HEK293 (cell line): ENCODE data around the gene FFAR2.

Source experiments
- CTCF ChIA-PET: fragments of 350-600 bp; formaldehyde crosslinking; extraction: SDS; loops from one replicate; lab custom pipeline; 2021; ENCODE audit warnings: antibody characterized with exemption; lab: Yijun Ruan, JAX
- POLR2A ChIA-PET: fragments of 300-600 bp; formaldehyde crosslinking; extraction: SDS; loops from one replicate; lab custom pipeline; 2020; ENCODE audit warnings: antibody characterized with exemption, inconsistent platforms; lab: Yijun Ruan, JAX
- H3K27ac ChIP-seq: fragments of 200-500 bp; sonication (Bioruptor generic); 2 replicates; pipeline ENCODE4 v1.5.1; 2014; ENCODE audit warnings: low read depth, low read length, control low read depth, inconsistent platforms; ENCODE audit errors: extremely low read depth
- H3K36me3 ChIP-seq, 2 experiments: fragments of 200-500 bp in 1 of 2; sonication (Bioruptor generic) in 1 of 2; 1 replicate in 1 of 2; 2 replicates in 1 of 2; pipeline ENCODE4 v1.5.1; 2014 to 2017; ENCODE audit warnings: inconsistent platforms in 2 of 2, low read length in 2 of 2; ENCODE audit not compliant: control insufficient read depth in 2 of 2, insufficient read depth in 1 of 2
- H3K4me1 ChIP-seq: fragments of 200-500 bp; sonication (Bioruptor generic); 2 replicates; pipeline ENCODE4 v1.5.1; 2014; ENCODE audit warnings: mild to moderate bottlenecking, low read length, inconsistent platforms; ENCODE audit not compliant: control insufficient read depth, insufficient read depth
- H3K4me3 ChIP-seq: 2 replicates; pipeline ENCODE4 v1.5.1; 2011; ENCODE audit warnings: low read depth, mild to moderate bottlenecking, control low read depth, low read length, moderate library complexity
- H3K9me3 ChIP-seq: fragments of 200-500 bp; sonication (Bioruptor generic); 2 replicates; pipeline ENCODE4 v1.5.1; 2014; ENCODE audit warnings: low read depth, low read length, inconsistent platforms; ENCODE audit not compliant: control insufficient read depth, insufficient read depth
- BCL11B ChIP-seq: fragments of 450-650 bp; formaldehyde crosslinking; IDR thresholded peaks from 2 replicates; pipeline ENCODE4 v1.5.1; 2016; ENCODE audit warnings: low read depth, missing biosample characterization, missing genetic modification characterization
- GFI1B ChIP-seq: fragments of 450-650 bp; formaldehyde crosslinking; IDR thresholded peaks from 2 replicates; pipeline ENCODE4 v1.5.1; 2016; ENCODE audit warnings: missing biosample characterization, missing genetic modification characterization
- KLF7 ChIP-seq: fragments of 450-650 bp; formaldehyde crosslinking; IDR thresholded peaks from 2 replicates; pipeline ENCODE4 v1.5.1; 2016; ENCODE audit warnings: missing biosample characterization, missing genetic modification characterization, borderline replicate concordance
- KLF8 ChIP-seq: fragments of 450-650 bp; formaldehyde crosslinking; IDR thresholded peaks from 2 replicates; pipeline ENCODE4 v1.5.1; 2016; ENCODE audit warnings: missing biosample characterization, missing genetic modification characterization
- MYNN ChIP-seq: fragments of 450-650 bp; formaldehyde crosslinking; IDR thresholded peaks from 2 replicates; pipeline ENCODE4 v1.5.1; 2016; ENCODE audit warnings: missing biosample characterization, missing genetic modification characterization, borderline replicate concordance
- WT1 ChIP-seq: fragments of 450-650 bp; formaldehyde crosslinking; IDR thresholded peaks from 2 replicates; pipeline ENCODE4 v1.5.1; 2016; ENCODE audit warnings: missing biosample characterization, missing genetic modification characterization
- YY2 ChIP-seq: fragments of 450-650 bp; formaldehyde crosslinking; IDR thresholded peaks from 2 replicates; pipeline ENCODE4 v1.5.1; 2016; ENCODE audit warnings: missing biosample characterization, missing genetic modification characterization
- ZBTB1 ChIP-seq: fragments of 450-650 bp; formaldehyde crosslinking; IDR thresholded peaks from 2 replicates; pipeline ENCODE4 v1.5.1; 2016; ENCODE audit warnings: missing biosample characterization, missing genetic modification characterization
- ZBTB8A ChIP-seq: fragments of 450-650 bp; formaldehyde crosslinking; IDR thresholded peaks from 2 replicates; pipeline ENCODE4 v1.5.1; 2016; ENCODE audit warnings: missing biosample characterization, missing genetic modification characterization
- ZFHX2 ChIP-seq: fragments of 450-650 bp; formaldehyde crosslinking; conservative IDR thresholded peaks from 2 replicates; pipeline ENCODE4 v1.5.1; 2016; ENCODE audit warnings: missing biosample characterization, missing genetic modification characterization
- ZFP41 ChIP-seq: fragments of 450-650 bp; formaldehyde crosslinking; IDR thresholded peaks from 2 replicates; pipeline ENCODE4 v1.5.1; 2016; ENCODE audit warnings: missing biosample characterization, missing genetic modification characterization, borderline replicate concordance
- ZNF155 ChIP-seq: fragments of 450-650 bp; formaldehyde crosslinking; IDR thresholded peaks from 2 replicates; pipeline ENCODE4 v1.5.1; 2016; ENCODE audit warnings: missing biosample characterization, missing genetic modification characterization
- ZNF2 ChIP-seq: fragments of 450-650 bp; formaldehyde crosslinking; IDR thresholded peaks from 2 replicates; pipeline ENCODE4 v1.5.1; 2016; ENCODE audit warnings: missing biosample characterization, missing genetic modification characterization
- ZNF24 ChIP-seq: fragments of 450-650 bp; formaldehyde crosslinking; IDR thresholded peaks from 2 replicates; pipeline ENCODE4 v1.5.1; 2016; ENCODE audit warnings: missing biosample characterization, missing genetic modification characterization
- ZNF391 ChIP-seq: fragments of 450-650 bp; formaldehyde crosslinking; IDR thresholded peaks from 2 replicates; pipeline ENCODE4 v1.5.1; 2016; ENCODE audit warnings: low read depth, missing biosample characterization, missing genetic modification characterization, borderline replicate concordance
- ZNF544 ChIP-seq: fragments of 450-650 bp; formaldehyde crosslinking; IDR thresholded peaks from 2 replicates; pipeline ENCODE4 v1.5.0; 2017; ENCODE audit warnings: missing biosample characterization, missing genetic modification characterization
- ZNF664 ChIP-seq: fragments of 450-650 bp; formaldehyde crosslinking; IDR thresholded peaks from 2 replicates; pipeline ENCODE4 v1.5.1; 2016; ENCODE audit warnings: missing biosample characterization, missing genetic modification characterization
- ZNF777 ChIP-seq: fragments of 450-650 bp; formaldehyde crosslinking; IDR thresholded peaks from 2 replicates; pipeline ENCODE4 v1.5.1; 2017; ENCODE audit warnings: missing biosample characterization, missing genetic modification characterization, borderline replicate concordance
- TF ChIP-seq, protein P1 (sequence below): fragments of 450-650 bp; formaldehyde crosslinking; IDR thresholded peaks from 2 replicates; pipeline ENCODE4 v1.5.1; 2016; ENCODE audit warnings: missing biosample characterization, missing genetic modification characterization
- TF ChIP-seq, protein P2 (sequence below): fragments of 450-650 bp; formaldehyde crosslinking; conservative IDR thresholded peaks from 2 replicates; pipeline ENCODE4 v1.5.1; 2016; ENCODE audit warnings: low read depth, missing biosample characterization, missing genetic modification characterization
- TF ChIP-seq, protein P3 (sequence below): IDR thresholded peaks from 2 replicates; pipeline ENCODE4 v1.6.1; 2011; ENCODE audit warnings: mild to moderate bottlenecking, low read depth, low read length, borderline replicate concordance
- TF ChIP-seq, protein P4 (sequence below): fragments of 450-650 bp; formaldehyde crosslinking; IDR thresholded peaks from 2 replicates; pipeline ENCODE4 v1.5.1; 2016; ENCODE audit warnings: missing biosample characterization, missing genetic modification characterization, borderline replicate concordance

FFAR2 gene

DNA sequence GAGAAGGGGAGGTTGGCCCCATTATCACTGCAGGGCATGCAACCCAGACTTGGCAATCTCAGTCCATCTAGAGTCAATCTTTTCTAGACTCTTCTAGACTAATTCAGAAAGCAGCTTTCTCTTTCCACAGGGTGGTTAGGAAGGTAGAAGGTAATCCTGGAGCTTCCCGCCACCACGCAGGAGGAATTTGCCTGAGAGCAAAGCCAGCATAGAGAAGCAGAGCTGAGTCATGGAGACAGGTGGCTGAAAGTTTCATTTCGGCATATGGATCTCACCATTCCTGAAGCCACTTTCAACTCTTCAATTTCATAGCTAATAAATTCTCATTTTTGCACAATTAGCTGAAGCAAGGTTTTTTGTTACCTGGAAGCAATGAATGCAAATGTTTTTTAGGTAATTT lies 29.0 kb upstream of the FFAR2 start:
- Histone ChIP-seq H3K9me3 (no peaks in the 10 kb centered on the region), H3K4me3 (no peak overlapping the region), H3K4me1 (no peaks in the 10 kb centered on the region)
- POLR2A ChIA-PET, result no interaction called here
- TF ChIP-seq, protein P1, sequence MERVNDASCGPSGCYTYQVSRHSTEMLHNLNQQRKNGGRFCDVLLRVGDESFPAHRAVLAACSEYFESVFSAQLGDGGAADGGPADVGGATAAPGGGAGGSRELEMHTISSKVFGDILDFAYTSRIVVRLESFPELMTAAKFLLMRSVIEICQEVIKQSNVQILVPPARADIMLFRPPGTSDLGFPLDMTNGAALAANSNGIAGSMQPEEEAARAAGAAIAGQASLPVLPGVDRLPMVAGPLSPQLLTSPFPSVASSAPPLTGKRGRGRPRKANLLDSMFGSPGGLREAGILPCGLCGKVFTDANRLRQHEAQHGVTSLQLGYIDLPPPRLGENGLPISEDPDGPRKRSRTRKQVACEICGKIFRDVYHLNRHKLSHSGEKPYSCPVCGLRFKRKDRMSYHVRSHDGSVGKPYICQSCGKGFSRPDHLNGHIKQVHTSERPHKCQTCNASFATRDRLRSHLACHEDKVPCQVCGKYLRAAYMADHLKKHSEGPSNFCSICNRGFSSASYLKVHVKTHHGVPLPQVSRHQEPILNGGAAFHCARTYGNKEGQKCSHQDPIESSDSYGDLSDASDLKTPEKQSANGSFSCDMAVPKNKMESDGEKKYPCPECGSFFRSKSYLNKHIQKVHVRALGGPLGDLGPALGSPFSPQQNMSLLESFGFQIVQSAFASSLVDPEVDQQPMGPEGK (tag by site-specific recombination), result no peak
- TF ChIP-seq YY2 (tag by site-specific recombination) (no peak), BCL11B (tag by site-specific recombination) (no peak), ZNF664 (no peak), WT1 (tag by site-specific recombination) (no peak), ZNF2 (tag by site-specific recombination) (no peak), GFI1B (no peak), KLF7 (tag by site-specific recombination) (no peak), ZFHX2 (no peak), ZBTB8A (tag by site-specific recombination) (no peak), ZBTB1 (no peak), ZNF777 (tag by site-specific recombination) (no peak), ZNF24 (tag by site-specific recombination) (no peak), ZNF391 (tag by site-specific recombination) (no peak), KLF8 (tag by site-specific recombination) (no peak), ZFP41 (tag by site-specific recombination) (no peak)
- TF ChIP-seq, protein P2, sequence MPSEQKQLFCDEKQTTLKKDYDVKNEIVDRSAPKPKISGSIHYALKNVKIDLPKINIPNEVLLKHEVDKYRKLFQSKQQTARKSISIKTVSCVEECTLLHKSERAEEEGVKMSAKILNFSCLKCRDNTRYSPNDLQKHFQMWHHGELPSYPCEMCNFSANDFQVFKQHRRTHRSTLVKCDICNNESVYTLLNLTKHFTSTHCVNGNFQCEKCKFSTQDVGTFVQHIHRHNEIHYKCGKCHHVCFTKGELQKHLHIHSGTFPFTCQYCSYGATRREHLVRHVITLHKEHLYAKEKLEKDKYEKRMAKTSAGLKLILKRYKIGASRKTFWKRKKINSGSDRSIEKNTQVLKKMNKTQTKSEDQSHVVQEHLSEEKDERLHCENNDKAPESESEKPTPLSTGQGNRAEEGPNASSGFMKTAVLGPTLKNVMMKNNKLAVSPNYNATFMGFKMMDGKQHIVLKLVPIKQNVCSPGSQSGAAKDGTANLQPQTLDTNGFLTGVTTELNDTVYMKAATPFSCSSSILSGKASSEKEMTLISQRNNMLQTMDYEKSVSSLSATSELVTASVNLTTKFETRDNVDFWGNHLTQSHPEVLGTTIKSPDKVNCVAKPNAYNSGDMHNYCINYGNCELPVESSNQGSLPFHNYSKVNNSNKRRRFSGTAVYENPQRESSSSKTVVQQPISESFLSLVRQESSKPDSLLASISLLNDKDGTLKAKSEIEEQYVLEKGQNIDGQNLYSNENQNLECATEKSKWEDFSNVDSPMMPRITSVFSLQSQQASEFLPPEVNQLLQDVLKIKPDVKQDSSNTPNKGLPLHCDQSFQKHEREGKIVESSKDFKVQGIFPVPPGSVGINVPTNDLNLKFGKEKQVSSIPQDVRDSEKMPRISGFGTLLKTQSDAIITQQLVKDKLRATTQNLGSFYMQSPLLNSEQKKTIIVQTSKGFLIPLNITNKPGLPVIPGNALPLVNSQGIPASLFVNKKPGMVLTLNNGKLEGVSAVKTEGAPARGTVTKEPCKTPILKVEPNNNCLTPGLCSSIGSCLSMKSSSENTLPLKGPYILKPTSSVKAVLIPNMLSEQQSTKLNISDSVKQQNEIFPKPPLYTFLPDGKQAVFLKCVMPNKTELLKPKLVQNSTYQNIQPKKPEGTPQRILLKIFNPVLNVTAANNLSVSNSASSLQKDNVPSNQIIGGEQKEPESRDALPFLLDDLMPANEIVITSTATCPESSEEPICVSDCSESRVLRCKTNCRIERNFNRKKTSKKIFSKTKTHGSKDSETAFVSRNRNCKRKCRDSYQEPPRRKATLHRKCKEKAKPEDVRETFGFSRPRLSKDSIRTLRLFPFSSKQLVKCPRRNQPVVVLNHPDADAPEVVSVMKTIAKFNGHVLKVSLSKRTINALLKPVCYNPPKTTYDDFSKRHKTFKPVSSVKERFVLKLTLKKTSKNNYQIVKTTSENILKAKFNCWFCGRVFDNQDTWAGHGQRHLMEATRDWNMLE (tag by site-specific recombination), result no peak
- TF ChIP-seq, all 188 proteins: peak for 0
- CTCF ChIA-PET, result interaction anchor here (0.6 to 1.7 kb wide), 3 partner anchors 51 to 91 kb away, joined by 3 to 6 read pairs (median 3); no protein-coding TSS in a partner anchor
- Histone ChIP-seq H3K27ac (no peak overlapping the region), H3K36me3 (no peaks in the 10 kb centered on the region)

DNA sequence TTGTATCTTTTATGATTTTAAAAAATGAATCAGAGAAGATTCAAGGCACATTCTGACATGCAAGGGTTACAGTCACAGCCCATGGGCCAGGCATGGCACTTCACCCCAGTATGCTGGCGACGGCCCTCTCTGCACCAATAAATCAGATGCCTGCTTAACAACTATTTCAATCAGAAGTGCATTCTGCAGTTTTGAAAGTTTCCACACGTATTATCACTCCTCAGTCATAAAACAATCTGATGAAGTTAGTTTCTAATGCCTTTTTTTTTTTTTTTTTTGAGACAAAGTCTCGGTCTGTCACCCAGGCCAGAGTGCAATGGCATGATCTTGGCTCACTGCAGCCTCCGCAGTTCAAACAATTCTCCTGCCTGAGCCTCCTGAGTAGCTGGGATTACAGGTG lies 28.3 kb upstream of the FFAR2 start:
- Histone ChIP-seq H3K4me3 (no peak overlapping the region), H3K4me1 (no peaks in the 10 kb centered on the region), H3K9me3 (no peaks in the 10 kb centered on the region), H3K27ac (no peak overlapping the region), H3K36me3 (no peaks in the 10 kb centered on the region)
- ChIA-PET CTCF (interaction anchor here (1.4 kb wide), 2 partner anchors 75 to 78 kb away, joined by 5 to 7 read pairs; no protein-coding TSS in a partner anchor), POLR2A (no interaction called here)
- TF ChIP-seq, protein P3, sequence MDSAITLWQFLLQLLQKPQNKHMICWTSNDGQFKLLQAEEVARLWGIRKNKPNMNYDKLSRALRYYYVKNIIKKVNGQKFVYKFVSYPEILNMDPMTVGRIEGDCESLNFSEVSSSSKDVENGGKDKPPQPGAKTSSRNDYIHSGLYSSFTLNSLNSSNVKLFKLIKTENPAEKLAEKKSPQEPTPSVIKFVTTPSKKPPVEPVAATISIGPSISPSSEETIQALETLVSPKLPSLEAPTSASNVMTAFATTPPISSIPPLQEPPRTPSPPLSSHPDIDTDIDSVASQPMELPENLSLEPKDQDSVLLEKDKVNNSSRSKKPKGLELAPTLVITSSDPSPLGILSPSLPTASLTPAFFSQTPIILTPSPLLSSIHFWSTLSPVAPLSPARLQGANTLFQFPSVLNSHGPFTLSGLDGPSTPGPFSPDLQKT, result no peak
- TF ChIP-seq ZNF544 (tag by site-specific recombination) (no peak), ZNF777 (tag by site-specific recombination) (no peak), ZNF155 (tag by site-specific recombination) (no peak), MYNN (no peak)
- TF ChIP-seq, protein P4, sequence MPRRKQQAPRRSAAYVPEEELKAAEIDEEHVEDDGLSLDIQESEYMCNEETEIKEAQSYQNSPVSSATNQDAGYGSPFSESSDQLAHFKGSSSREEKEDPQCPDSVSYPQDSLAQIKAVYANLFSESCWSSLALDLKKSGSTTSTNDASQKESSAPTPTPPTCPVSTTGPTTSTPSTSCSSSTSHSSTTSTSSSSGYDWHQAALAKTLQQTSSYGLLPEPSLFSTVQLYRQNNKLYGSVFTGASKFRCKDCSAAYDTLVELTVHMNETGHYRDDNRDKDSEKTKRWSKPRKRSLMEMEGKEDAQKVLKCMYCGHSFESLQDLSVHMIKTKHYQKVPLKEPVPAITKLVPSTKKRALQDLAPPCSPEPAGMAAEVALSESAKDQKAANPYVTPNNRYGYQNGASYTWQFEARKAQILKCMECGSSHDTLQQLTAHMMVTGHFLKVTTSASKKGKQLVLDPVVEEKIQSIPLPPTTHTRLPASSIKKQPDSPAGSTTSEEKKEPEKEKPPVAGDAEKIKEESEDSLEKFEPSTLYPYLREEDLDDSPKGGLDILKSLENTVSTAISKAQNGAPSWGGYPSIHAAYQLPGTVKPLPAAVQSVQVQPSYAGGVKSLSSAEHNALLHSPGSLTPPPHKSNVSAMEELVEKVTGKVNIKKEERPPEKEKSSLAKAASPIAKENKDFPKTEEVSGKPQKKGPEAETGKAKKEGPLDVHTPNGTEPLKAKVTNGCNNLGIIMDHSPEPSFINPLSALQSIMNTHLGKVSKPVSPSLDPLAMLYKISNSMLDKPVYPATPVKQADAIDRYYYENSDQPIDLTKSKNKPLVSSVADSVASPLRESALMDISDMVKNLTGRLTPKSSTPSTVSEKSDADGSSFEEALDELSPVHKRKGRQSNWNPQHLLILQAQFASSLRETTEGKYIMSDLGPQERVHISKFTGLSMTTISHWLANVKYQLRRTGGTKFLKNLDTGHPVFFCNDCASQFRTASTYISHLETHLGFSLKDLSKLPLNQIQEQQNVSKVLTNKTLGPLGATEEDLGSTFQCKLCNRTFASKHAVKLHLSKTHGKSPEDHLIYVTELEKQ, result no peak
